Erythroblast (primary cell): ENCODE data around the gene RNF41.

ENCODE experiments used
- GATA1 ChIP-seq: IDR thresholded peaks from 2 replicates; pipeline ENCODE4 v1.6.1; 2011; ENCODE audit warnings: low read depth, mild to moderate bottlenecking, control low read depth, low read length, moderate library complexity
- POLR2A ChIP-seq: IDR thresholded peaks from 2 replicates; pipeline ENCODE4 v1.6.1; 2011; ENCODE audit warnings: mild to moderate bottlenecking, low read length

DNA sequence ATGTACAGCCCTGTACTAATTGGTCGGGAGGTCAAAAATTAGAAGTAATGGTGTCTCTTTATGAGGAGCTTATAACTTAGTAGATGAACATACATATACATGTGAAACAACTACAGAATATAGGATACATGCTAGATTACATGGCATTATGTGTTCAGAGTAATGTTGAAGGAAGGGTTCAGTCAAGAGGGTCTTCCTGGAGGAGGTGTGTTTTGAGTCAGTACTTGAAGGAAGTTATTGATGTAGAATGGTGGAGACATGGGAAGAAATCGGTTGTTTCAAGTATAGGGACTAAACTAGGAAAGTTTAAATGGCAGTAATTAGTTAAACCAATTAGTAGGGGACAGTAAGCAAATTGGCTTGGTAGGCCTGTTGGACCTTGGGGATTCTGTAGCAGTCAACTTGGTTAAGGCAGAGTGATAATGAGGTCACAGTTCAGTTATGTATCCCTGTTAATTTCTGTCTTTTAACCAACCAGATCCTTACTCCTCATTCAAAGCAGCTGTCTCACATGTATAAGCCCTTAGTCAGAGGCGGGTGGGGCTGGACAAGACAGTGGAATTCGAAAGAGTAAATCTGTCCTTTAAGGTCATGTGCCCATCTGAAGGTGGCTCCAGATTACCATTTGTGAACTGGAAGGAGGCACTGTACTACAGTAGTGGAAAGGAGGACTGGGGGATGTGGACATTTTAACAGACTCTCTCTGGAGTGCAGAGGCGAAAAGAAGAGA, 39.9 kb upstream of the RNF41 start:
- TF ChIP-seq POLR2A, result no peak
- TF ChIP-seq GATA1, result no peak
